Chondrocyte (in vitro differentiated cells): ENCODE data around the gene SYTL3. TPM values are rescaled to one million over a fixed set of nuclear protein-coding genes. Genes with fewer than 3 reads are reported as not detected.

Experiments used
- DNase-seq: peaks from one replicate; pipeline ENCODE4 v3.0.0; 2021; ENCODE audit warnings: mixed read lengths, low spot score
- H3K27ac Mint-ChIP-seq: one replicate; pipeline ENCODE4 v1.8.0; 2021; ENCODE audit warnings: mild to moderate bottlenecking, moderate library complexity, mixed read lengths; ENCODE audit not compliant: unreplicated experiment
- H3K27me3 Mint-ChIP-seq: 2 replicates; pipeline ENCODE4 v1.8.0; 2021; ENCODE audit warnings: low read depth, mixed read lengths
- H3K36me3 Mint-ChIP-seq: 2 replicates; pipeline ENCODE4 v1.8.0; 2021; ENCODE audit warnings: low read depth, mixed read lengths
- H3K4me1 Mint-ChIP-seq: 2 replicates; pipeline ENCODE4 v1.8.0; 2021; ENCODE audit warnings: low read depth, mild to moderate bottlenecking, mixed read lengths
- H3K4me3 Mint-ChIP-seq: one replicate; pipeline ENCODE4 v1.8.0; 2021; ENCODE audit warnings: mild to moderate bottlenecking, moderate library complexity, mixed read lengths; ENCODE audit not compliant: unreplicated experiment
- H3K9me3 Mint-ChIP-seq: 2 replicates; pipeline ENCODE4 v1.8.0; 2021; ENCODE audit warnings: low read depth, mixed read lengths
- total RNA-seq: library from RNA; stranded (reverse); gene quantifications from 3 replicates; pipeline ENCODE4 v1.2.1, GENCODE V29; 2021
- TF ChIP-seq, protein P1 (sequence below): fragments of 200-600 bp; sonication (generic); IDR thresholded peaks from 2 replicates; pipeline ENCODE4 v1.5.0; 2021; ENCODE audit warnings: antibody characterized with exemption, mild to moderate bottlenecking, moderate library complexity

Gene SYTL3
- total RNA-seq, 1 donor from 2014 or later, result 1.4 TPM

DNA sequence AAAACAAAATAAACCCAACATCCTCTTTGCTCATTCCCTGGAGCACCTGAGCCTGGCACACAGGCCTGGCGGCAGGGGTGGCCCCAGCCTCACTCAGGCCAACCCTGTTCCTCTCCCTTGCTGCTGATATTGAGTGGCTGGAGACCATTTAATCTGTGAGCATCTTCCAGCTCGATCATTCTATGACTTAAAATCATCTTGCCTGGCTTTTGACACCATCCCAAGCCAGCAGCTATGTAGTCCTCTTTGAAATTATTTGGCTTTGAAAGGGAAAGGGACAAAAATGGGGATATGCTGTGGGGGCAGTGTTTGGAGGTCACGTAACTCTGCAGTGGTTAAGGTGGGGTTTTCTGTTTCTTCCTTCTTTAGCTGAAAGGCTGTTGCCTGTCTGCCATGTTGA lies 146.5 kb downstream of the SYTL3 start:
- H3K27me3 Mint-ChIP-seq, result no peaks in the 10 kb centered on the region
- peaks cover 42% of the 10 kb centered on the region for H3K4me1 Mint-ChIP-seq
- no peaks in the 10 kb centered on the region for H3K36me3 Mint-ChIP-seq
- H3K4me3 Mint-ChIP-seq, result no peak overlapping the region
- peak overlapping the region; percentile 54 for H3K27ac Mint-ChIP-seq
- no peaks in the 10 kb centered on the region for H3K9me3 Mint-ChIP-seq
- TF ChIP-seq, protein P1, sequence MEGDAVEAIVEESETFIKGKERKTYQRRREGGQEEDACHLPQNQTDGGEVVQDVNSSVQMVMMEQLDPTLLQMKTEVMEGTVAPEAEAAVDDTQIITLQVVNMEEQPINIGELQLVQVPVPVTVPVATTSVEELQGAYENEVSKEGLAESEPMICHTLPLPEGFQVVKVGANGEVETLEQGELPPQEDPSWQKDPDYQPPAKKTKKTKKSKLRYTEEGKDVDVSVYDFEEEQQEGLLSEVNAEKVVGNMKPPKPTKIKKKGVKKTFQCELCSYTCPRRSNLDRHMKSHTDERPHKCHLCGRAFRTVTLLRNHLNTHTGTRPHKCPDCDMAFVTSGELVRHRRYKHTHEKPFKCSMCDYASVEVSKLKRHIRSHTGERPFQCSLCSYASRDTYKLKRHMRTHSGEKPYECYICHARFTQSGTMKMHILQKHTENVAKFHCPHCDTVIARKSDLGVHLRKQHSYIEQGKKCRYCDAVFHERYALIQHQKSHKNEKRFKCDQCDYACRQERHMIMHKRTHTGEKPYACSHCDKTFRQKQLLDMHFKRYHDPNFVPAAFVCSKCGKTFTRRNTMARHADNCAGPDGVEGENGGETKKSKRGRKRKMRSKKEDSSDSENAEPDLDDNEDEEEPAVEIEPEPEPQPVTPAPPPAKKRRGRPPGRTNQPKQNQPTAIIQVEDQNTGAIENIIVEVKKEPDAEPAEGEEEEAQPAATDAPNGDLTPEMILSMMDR, result no peak
- DNase-seq, result no peak

DNA sequence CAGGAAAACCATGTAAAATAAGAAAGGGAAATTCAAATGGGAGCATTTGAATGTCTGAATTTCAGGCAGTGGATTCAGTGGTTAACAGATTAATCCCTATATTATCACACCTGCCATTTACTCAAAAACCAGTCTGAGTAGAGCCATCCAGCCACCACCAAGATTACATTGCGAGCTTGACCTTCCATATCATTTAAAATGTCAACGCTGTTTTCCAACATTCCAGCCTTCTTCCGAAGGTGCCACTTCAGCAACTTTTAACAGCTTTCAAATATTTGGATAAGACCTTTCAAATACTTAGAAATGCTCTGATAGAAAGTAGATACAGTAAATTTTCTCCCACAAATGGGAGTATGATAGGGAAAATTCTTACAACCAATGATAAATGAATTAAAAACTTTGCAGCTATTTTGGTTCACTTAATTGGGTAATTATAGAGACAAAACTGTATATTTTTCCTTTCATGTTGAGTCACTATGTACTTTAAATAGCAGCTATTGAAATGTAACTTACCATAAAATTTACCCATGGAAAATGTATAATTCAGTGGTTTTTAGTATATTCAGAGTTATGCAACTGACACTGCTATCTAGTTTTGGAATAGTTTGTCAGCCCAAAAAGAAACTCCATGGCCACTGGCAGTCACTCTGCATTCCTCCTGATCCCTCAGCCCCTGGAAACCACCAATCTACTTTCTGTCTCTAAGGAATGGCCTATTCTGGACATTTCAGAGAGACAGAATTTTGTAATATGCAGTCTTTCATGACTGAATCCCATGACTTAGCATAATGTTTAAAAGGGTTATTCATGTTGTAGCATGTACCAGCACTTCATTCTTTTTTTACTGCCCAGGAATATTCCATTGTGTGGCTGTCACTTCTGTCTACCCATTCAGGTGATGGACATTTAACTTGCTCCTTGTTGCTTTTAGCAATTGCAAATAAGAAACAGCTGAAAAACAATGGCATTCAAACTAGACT lies 147.8 kb downstream of the SYTL3 start:
- DNase-seq, result no peak
- H3K36me3 Mint-ChIP-seq, result no peaks in the 10 kb centered on the region
- TF ChIP-seq, protein P1, result no peak
- H3K4me1 Mint-ChIP-seq, result peaks cover 42% of the 10 kb centered on the region
- H3K4me3 Mint-ChIP-seq, result peak overlapping the region; percentile 12
- peak overlapping the region; percentile 82 for H3K27ac Mint-ChIP-seq
- H3K27me3 Mint-ChIP-seq, result no peaks in the 10 kb centered on the region
- no peaks in the 10 kb centered on the region for H3K9me3 Mint-ChIP-seq

DNA sequence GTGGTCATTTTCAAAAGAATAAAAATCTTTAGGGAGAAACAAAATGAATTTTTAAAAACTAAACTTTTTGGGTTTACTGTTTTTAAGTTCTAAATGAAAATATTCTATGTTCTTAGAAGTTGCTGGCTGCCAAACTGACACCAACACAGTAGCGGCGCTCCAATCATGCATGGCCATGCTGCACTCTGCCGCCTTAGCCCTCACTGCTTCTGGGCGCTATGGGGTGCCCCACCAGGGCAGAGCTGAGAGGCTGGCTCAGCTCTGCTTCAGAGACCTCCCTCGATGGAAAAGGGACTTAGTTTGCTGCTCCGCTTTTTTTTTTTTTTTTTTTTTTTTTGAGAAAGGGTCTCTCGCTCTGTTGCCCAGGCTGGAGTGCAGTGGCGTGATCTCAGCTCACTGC lies 148.5 kb downstream of the SYTL3 start:
- TF ChIP-seq, protein P1, result no peak
- no peak for DNase-seq
- Mint-ChIP-seq H3K4me3 (no peak overlapping the region), H3K27me3 (no peaks in the 10 kb centered on the region), H3K27ac (peak overlapping the region; percentile 89), H3K36me3 (no peaks in the 10 kb centered on the region), H3K4me1 (peaks cover 45% of the 10 kb centered on the region), H3K9me3 (no peaks in the 10 kb centered on the region)

DNA sequence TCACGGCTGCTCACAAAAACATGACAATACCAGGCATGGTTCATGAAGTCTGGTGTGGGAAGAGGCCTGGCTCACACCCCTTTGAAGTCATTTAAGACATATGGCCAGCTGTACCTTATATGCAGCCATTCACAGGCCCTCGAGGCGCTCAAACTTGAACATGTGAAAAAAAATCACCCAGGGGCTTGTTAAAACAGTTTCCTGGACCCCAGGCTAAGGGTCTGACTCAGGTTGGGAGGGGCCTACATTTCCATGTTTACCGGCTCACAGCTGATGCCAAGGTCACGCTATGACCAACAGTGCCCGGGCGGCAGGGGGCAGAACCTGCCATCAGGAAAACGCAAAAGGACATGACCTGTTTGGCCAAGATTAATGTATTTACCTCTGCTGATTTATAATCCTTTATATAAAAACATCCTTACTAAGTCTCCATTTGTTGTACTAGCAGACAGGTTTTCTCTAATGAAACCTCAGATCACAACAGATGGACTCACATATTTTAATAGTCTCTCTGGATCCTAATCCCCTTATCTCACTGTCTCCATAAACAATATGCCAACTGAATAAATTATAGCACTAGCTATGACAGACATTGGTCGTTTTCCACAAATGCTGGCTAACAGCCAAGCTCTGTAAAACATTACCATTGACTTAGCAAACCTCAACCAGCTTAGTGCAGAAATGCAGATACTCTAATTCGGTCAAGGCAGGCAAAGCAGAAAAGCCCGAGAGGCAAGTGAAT lies 149.4 kb downstream of the SYTL3 start:
- Mint-ChIP-seq H3K27me3 (no peaks in the 10 kb centered on the region), H3K27ac (peak overlapping the region; percentile 89), H3K4me3 (no peak overlapping the region), H3K9me3 (no peaks in the 10 kb centered on the region), H3K36me3 (no peaks in the 10 kb centered on the region), H3K4me1 (peaks cover 53% of the 10 kb centered on the region)
- TF ChIP-seq, protein P1, result no peak
- DNase-seq, result no peak

- Mint-ChIP-seq H3K4me3 (no peak overlapping the region), H3K27me3 (no peaks in the 10 kb centered on the region), H3K36me3 (peaks cover 1% of the 10 kb centered on the region), H3K27ac (no peak overlapping the region), H3K4me1 (peaks cover 59% of the 10 kb centered on the region), H3K9me3 (no peaks in the 10 kb centered on the region)
- TF ChIP-seq, protein P1, result no peak
- no peak for DNase-seq
Measured at GRCh38 chr6:158801655-158802294, 151.9 kb downstream of the SYTL3 start.
